Fibroblast of skin of abdomen (primary cell): ENCODE data around the gene NAB2.
"Not testable (repeated sequence)": the region's sequence is repeated elsewhere in the genome, so short reads cannot be mapped to it uniquely, and the experiment has no call there.

Source experiments
- DNase-seq: peaks from one replicate; pipeline ENCODE4 v3.0.0-alpha.2; 2013

Gene NAB2

DNA sequence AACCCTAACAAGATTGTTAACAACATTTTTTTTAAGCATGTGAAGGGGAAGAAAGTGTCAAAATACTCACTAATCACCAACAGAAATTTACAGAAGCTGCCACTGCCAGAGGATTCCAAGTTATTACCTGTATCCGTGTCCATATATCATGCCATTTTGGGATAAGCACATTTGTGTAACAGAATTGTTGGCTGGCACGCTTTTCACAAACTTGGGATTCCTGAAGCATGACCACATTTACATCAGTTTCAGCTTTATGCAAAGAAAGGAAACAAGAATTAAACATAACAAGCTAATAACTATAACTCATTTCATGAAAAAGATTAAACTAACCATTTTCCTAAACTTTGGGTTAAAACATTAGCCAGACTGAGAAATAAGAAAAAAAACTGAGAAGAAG lies 16.3 kb upstream of the NAB2 start:
- peak; percentile 58 for DNase-seq

DNA sequence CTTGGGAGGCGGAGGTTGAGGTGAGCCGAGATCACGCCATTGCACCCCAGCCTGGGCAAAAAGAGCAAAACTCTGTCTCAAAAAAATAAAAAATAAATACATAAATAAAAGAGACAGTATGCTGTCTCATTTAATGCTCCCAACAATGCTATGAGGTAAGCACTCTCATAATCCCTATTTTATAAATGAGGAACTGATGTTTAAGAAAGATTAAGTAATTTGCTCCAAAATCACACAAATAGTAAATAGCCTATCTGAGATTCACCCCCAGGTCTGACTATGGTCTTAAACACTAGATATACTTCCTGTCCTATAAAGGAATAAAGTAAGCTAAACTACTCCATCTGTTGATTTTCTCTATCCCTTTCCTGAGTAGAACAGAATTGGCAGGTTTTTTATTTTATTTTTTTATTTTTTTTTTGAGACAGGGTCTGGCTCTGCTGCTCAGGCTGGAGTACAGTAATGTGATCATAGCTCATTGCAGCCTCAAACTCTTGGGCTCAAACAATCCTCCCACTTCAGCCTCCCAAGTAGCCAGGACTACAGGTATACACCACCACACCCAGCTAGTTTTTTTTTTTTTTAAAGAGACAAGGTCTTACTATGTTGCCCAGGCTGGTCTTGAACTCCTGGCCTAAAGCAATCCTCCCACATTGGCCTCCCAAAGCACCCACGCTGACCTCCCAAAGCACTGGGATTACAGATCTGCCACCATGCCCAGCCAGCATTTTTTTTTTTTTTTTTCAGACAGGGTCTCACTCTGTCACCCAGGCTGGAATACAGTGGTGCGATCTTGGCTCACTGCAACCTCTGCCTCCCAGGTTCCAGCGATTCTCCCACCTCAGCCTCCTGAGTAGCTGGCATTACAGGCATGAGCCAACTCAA lies 15.1 kb upstream of the NAB2 start:
- not testable (repeated sequence) for DNase-seq

DNA sequence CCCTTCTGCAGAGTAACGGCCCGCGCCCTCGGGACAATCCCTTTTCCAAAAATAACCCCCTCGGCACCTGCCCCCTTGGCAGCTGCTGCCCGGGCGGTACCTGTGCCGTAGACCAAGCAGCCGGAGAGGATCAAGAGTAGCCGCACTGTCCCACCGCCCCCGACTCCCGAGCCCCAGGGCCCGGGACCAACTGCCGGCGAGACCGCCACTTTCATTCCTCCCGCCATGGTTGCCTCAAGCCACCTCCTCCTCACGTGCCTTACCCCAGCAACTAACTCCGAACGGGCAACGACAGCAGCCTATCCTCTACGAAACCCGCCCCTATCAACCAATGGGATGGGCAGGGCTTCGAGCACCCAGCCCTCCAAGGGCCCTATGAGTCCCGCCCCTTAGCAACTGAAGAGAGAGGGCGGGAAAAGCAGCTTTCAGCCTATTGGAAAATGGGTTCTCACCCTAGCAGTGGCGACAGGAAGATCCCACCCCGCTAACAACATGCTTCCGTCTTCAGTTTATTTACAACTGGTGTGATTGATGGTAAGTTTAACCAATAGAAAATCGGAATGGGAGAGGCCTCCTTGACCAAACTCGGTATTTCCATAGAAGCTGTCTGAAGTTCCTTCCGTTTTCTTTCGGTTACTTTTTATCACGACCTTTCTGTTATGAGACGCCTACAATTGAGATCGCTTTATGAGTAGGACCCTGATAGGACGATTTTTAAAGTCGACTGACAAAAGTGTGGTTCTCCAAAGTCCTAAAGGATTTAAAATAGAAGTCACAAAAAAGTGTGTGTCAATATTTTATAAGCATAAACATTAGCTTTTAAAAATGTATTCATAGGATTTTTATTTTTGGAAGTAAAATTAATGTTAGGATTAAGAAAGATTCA lies 10.2 kb upstream of the NAB2 start, which contains the start of gene NEMP1:
NEMP1 (minus strand) TSS at position 273 of the 886 bp plus-strand sequence; CDS start at position 227, 46 bp downstream.
- peak; percentile 100 for DNase-seq

DNA sequence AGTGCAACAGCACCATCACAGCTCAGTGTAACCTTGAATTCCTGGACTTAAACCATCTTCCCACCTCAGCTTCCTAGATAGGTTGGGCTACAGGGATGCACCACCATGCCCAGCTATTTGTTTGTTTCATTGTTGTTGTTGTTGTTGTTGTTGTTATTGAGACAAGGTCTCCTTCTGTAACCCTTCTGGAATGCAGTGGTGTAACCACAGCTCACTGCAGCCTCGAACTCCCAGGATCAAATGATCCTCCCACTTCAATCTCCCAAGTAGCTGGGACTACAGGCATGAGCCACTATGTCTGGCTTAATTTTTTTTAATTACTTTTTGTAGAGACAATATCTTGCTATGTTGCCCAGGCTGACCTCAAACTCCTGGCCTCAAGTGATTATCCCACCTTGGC lies 9.1 kb upstream of the NAB2 start:
- DNase-seq, result no peak

DNA sequence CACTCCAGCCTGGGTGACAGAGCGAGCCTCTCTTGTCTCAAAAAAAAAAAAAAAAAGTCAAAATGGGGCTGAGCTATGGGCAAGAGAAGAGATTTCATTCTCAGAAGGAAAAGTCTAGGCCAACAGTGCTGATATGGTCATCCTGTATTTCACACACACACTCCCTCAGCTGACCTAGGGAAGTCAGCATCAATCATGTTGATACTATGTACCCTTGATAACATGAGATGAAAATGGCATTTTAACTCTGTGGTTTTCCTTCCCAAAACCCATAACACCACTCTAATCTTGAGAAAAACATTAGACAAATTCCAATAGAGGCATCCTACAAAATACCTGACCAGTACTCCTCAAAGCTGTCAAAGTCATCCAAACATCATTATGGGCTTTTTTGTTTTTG lies 8.1 kb upstream of the NAB2 start:
- no peak for DNase-seq

DNA sequence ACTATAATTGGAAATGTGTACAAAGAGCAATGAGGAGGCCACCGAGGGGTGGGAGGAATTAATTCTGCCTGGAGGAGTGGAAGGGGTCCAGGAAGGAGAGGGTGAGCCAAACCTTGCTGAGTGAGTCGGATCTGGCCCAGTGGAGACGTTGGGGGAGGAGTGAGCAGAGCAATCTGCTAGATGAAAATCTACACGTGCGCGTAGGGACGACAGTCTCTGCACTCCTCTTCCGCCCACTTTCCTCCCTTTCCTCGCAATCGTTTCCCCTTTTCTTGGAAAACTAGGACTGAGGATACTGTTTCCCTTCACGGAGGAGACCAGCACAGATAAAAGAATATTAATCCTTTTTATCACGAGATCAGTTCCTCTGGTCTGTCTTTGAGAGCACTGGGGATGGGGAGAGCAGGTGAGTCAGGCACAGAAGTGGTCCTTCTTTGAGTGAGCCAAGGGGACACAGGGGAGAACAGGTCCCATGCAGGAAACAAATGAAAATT lies 2.9 kb upstream of the NAB2 start:
- DNase-seq, result peak; percentile 66

DNA sequence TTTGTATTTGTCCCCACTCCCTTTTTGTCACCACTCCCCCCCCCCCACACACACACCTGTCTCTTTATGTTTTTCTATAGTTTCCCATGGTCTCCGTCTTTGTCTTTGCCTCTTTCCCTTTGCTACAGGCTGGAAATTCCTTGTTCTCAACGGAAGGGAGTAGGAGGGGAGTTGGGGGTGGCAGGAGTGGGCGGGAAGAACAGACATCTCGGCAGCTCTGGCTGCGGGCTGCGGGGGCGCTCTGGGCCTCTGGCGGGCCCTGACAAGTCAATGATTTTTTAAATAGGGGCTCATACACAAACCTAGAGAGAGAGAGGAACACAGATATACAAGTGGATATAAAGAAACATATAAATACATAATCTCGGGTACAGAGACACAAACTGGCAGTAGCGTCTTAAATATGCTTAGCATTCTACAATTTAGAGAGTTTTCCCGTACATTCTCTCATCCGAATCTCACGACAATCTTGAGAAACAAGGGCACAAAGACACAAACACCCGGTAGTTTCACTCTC lies 2.4 kb upstream of the NAB2 start:
- peak; percentile 83 for DNase-seq

DNA sequence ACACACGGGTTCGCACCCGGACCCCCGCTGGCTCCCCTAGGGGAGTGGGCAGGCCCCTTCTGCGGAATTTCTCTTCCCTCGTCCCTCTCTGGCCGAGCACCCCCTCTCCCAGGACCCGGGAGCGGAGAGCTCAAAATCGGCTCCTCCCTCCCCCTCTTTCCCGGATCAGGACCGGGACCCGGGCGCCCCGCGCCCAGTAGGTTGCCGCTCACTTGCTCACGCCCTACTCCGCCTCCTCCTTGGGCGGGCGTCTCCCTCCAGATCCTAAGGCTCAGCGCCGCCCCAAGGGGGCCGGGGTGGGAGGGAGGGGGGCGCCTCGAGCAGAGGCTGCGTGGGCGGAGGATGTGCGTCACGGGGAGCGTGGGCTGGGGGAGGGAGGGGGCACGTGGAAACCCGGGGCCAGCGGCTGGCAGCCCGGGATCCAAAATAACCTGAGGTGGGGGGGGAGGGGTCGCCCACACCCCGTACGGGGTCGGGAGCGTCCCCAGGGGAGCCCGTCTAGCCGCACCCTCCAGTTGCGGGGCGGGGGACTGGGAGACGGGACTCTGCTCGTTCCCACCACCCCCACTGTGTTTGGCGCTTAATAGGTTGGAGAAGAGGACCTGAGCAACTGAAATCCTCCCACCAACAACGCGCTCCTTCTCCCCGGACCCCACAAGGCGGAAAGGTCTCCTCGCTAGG lies 1.8 kb upstream of the NAB2 start:
- DNase-seq, result peak; percentile 93

DNA sequence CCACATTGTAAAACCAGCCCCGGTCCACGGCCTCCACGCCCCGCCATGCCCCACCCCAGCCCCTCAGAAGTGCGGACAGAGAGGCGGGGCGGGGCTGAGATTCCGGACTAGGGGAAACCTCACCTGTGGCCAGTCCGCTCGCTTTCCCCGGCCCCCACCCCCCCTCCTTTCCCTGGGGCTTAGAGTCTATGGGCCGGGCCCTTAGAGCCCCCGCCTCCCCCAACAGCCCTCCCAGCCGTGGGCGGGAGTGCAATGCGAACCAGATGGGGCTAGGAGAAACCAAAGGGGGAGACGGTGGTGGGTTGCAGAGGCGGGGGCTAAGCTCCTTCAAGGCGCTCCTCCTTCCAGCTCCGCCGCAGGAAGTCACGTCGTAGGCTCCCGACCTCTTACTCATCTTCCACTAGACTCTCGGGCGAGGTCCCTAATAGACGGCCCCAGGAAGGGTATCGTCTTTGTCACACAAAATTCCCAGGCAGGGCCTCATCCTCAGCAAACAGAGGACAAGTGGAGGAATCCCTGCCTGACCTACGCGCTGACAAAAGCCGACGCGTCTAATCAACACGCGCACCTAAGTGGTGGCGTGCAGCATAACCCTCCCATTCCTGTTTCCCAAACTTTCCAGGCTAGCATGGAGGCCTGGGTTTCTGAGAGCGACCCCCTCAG lies 1.1 kb upstream of the NAB2 start:
- DNase-seq, result peak; percentile 99

DNA sequence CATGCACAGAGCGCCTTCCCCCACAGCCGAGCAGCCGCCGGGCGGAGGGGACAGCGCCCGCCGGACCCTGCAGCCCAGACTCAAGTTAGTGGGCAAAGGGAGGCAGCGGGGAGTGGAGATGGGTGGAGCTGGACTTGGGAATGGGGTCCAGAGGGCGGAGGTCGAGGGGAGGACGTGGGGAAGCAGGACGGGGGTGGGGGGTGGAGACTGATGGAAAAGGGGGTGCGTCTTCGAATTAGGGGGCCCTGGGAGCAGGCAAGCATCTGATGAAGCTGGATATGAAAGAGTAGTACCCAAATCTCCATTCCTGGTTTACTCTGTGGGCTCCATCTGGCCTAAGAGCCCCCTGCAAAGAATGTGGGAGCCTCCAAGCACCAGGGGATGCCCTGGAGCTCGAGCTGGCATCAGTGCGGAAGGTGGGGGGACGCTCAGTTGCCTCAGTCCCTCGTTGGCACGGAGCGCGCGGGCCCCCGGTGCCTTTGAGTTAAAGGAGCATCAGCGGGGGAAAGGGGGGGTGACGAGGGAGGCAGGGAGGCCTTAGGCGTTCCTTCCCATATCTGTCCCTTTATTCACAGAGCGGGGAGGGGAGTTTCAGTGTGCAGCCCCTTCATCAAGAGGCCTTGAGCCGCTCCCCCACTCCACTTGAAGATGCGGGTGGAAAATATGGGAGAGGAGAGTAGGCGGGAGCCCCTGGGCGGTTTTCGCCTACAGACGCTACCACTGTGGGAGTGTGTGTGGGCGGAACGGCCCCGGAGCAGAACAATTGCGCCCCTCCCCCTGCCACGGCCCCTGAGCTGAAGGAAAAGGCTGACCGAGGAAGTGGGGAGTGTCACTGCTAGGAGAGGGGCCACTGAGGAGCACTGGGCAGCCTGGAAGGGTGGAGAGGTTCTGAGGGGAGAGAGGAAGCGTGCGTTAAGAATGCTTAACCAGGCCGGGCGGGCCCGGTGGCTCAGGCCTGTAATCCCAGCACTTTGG lies 644 bp downstream of the NAB2 start:
- DNase-seq, result peak; percentile 62

DNA sequence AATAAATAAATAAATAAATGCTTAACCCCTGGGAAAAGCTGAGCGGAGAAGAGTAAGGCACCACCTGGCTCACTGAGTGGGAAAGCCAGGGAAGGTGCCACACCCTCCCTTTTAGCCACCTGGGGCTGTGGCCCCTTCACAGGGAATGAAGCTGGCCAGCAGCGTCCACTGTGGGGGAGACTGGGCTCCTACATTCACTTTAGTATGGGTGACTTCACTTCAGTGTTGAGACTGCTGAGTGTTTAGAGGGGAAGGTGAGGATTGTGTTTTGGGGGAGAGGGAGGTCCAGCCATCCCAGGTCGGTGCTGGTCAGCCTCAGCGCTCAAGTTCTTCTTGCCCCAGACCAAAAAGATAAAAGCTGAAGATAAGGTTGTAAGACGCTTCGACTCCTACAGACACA lies 1.6 kb downstream of the NAB2 start:
- DNase-seq, result no peak

DNA sequence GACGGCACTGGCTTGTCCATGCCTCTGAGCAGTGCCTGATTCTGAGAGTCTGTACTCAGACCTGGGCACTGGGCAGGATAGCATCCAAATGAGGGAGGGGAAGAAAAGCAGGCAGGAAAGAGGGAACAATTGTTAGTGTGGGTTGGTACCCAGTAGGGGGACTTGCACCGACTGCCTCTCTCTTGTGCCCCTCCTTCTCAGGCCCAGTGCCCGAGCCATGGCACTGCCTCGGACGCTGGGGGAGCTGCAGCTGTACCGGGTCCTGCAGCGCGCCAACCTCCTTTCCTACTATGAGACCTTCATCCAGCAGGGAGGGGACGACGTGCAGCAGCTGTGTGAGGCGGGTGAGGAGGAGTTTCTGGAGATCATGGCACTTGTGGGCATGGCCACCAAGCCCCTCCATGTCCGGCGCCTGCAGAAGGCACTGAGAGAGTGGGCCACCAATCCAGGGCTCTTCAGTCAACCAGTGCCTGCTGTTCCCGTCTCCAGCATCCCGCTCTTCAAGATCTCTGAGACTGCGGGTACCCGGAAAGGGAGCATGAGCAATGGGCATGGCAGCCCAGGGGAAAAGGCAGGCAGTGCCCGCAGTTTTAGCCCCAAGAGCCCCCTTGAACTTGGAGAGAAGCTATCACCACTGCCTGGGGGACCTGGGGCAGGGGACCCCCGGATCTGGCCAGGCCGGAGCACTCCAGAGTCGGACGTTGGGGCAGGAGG lies 2.2 kb downstream of the NAB2 start:
- no peak for DNase-seq

DNA sequence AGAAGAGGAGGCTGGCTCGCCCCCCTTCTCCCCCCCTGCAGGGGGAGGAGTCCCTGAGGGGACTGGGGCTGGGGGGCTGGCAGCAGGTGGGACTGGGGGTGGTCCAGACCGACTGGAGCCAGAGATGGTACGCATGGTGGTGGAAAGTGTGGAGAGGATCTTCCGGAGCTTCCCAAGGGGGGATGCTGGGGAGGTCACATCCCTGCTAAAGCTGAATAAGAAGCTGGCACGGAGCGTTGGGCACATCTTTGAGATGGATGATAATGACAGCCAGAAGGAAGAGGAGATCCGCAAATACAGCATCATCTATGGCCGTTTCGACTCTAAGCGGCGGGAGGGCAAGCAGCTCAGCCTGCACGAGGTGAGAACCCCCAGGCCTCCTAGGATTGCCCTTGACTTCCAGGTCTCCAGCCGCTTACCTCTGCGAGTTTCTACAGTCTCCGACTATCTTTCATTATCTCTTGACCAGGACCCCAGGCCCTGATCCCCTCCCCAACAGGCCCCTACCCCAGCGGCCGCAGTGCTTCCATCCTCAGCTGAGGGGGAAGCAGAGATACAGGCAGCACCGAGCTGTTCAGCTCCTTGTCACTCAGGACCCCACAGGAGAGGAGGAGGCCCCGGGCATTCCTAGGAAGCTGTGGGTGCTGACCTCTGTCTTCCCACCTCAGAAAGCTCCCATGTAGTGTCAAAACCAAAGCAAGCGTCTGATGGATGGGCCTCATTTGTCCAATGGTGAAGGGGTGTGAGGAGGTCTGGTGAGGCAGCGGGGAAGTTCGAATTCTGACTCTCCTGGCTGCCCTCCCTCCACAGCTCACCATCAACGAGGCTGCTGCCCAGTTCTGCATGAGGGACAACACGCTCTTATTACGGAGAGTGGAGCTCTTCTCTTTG lies 3.0 kb downstream of the NAB2 start:
- no peak for DNase-seq

DNA sequence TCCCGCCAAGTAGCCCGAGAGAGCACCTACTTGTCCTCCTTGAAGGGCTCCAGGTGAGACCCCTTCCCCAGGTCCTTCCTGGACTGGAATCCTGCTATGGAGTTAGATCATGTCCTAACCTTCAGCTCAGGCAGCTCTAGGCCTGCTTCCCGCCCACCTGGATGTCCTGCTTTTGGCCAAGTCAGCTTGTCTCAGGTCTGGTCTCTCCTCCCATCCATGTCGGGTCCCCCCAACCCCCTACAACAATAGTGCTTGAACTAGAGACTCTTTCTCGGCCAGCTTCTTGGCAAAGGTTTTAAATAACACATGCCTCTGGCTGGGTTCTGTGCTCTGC lies 3.6 kb downstream of the NAB2 start:
- no peak for DNase-seq

DNA sequence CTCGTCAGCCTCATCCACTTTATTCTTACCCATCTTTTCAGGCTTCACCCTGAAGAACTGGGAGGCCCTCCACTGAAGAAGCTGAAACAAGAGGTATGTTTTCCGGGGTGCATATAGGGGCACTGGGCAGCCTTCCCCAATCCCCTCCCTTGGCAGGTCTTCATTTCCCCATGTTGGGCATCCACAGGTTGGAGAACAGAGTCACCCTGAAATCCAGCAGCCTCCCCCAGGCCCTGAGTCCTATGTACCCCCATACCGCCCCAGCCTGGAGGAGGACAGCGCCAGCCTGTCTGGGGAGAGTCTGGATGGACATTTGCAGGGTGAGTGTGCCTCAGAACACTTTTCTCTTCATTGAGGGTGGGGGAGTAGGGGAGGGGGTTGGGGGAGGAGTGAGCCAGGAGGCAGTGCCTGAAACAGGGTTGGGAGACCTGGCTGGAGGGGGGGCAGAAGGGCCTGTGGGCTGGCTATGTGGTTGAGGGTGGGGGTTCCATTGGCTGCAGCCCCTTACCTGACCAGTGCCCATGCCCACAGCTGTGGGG lies 4.0 kb downstream of the NAB2 start:
- no peak for DNase-seq

DNA sequence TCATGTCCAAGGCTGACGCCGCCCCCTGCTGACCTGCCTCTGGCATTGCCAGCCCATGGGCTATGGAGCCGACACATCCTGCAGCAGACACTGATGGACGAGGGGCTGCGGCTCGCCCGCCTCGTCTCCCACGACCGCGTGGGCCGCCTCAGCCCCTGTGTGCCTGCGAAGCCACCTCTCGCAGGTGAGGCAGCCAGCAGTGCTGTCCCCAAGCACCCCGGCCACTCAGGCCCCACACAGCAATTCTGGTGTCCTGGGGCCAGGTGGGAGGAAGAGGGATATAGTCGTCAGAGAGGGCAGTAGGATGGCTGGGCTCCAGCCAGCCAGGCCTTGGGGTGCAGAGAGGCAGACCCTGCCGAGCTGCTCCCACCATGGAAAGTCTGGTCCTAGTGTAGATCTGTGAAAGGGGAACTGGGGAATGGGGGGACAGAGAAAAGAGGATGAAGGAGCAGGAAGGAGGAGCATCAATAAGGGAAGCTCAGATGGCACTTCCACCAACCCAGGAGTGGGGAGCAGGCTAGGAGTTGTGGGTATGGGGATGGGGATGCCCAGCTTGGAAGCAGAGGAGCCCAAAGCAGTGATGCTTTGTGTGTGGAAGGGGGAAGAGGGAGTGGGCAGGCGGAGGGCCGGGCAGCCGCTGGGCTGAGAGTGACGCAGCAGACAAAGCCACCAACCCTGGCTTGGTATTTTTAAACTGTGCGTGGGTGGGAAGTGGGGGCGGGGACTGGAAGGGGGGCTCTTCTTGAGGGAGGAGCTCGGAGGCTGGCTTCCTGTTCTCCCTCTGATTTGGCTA lies 4.7 kb downstream of the NAB2 start:
- peak; percentile 88 for DNase-seq

DNA sequence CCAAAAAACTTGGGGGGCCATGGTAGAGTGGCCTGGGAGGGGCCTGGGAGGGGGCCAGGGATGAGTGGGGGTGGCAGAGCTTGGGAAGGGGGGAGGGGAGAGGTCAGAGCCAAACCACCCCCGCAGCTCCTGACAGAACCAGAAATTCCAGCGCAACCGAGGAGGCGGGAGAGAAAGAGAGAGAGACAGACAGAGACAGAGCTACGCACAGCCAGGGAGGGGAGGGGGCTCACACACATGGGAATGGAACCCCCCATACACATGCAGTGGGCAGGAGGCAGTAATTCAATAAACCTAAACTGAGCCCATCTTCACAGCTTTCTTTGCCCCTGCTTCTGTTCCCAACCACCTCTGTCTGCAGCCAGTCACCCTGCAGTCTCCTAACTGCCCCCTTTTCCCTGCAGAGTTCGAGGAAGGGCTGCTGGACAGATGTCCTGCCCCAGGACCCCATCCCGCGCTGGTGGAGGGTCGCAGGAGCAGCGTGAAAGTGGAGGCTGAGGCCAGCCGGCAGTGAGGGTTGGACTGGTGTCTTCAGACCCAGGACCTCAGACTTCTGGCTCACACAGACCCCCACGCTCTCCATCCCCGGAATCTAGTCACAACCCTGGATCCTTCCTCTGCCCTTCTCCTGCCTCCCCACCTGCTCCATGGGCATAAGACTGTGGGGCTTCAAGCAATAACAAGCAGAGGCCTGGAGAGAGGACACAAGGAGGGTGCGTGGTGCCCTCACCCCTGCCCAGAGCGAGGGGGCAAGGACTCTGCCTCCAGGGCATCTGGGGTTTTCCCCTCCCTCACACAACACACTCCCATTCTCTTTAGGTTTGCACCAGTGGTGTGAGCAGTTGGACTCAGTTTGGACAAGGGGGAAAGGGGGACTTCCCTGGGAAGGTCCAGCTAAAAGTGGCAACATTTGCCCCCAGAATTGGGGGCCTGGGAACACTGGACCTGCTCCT lies 5.6 kb downstream of the NAB2 start:
- DNase-seq, result no peak
